ENCODE measurements around the gene ANKS1A.

Gene ANKS1A

GRCh38 chr6:34958734-34959133 lies 69.7 kb downstream of the ANKS1A start:
- DNase-seq (ENCODE audit: low read depth, low spot score) = no peak

- DNase-seq (ENCODE audit: low read depth, low spot score) = no peak
Measured at GRCh38 chr6:34959224-34959623, 70.2 kb downstream of the ANKS1A start.

- DNase-seq (ENCODE audit: low read depth, low spot score) = no peak
Measured at GRCh38 chr6:34961082-34961481, 72.0 kb downstream of the ANKS1A start.

GRCh38 chr6:34961574-34961973 lies 72.5 kb downstream of the ANKS1A start:
- DNase-seq (ENCODE audit: low read depth, low spot score) = no peak

GRCh38 chr6:34964564-34964963 lies 75.5 kb downstream of the ANKS1A start:
- DNase-seq (ENCODE audit: low read depth, low spot score) = peak; percentile 37

GRCh38 chr6:34967461-34967860 lies 78.4 kb downstream of the ANKS1A start:
- no peak for DNase-seq (ENCODE audit: low read depth, low spot score)

GRCh38 chr6:34969662-34970265 lies 80.7 kb downstream of the ANKS1A start:
- peak; percentile 32 for DNase-seq (ENCODE audit: low read depth, low spot score)

GRCh38 chr6:34970488-34970887 lies 81.4 kb downstream of the ANKS1A start:
- no peak for DNase-seq (ENCODE audit: low read depth, low spot score)

- no peak for DNase-seq (ENCODE audit: low read depth, low spot score)
Measured at GRCh38 chr6:34970957-34971356, 81.9 kb downstream of the ANKS1A start.

- no peak for DNase-seq (ENCODE audit: low read depth, low spot score)
Measured at GRCh38 chr6:34973547-34974248, 84.6 kb downstream of the ANKS1A start.

GRCh38 chr6:34974249-34974642 lies 85.2 kb downstream of the ANKS1A start:
- DNase-seq (ENCODE audit: low read depth, low spot score) = no peak

GRCh38 chr6:34976239-34976638 lies 87.2 kb downstream of the ANKS1A start:
- DNase-seq (ENCODE audit: low read depth, low spot score) = no peak

GRCh38 chr6:34979218-34979617 lies 90.2 kb downstream of the ANKS1A start:
- no peak for DNase-seq (ENCODE audit: low read depth, low spot score)

- DNase-seq (ENCODE audit: low read depth, low spot score) = no peak
Measured at GRCh38 chr6:34979994-34980393, 90.9 kb downstream of the ANKS1A start.

- no peak for DNase-seq (ENCODE audit: low read depth, low spot score)
Measured at GRCh38 chr6:34981366-34981765, 92.3 kb downstream of the ANKS1A start.

- peak; percentile 40 for DNase-seq (ENCODE audit: low read depth, low spot score)
Measured at GRCh38 chr6:34981951-34982350, 92.9 kb downstream of the ANKS1A start.

GRCh38 chr6:34982424-34982852 lies 93.4 kb downstream of the ANKS1A start:
- peak; percentile 58 for DNase-seq (ENCODE audit: low read depth, low spot score)

GRCh38 chr6:34984416-34984815 lies 95.4 kb downstream of the ANKS1A start:
- no peak for DNase-seq (ENCODE audit: low read depth, low spot score)

GRCh38 chr6:34985236-34985635 lies 96.2 kb downstream of the ANKS1A start:
- DNase-seq (ENCODE audit: low read depth, low spot score) = no peak

GRCh38 chr6:34986845-34987246 lies 97.8 kb downstream of the ANKS1A start:
- peak; percentile 88 for DNase-seq (ENCODE audit: low read depth, low spot score)

- DNase-seq (ENCODE audit: low read depth, low spot score) = no peak
Measured at GRCh38 chr6:34987506-34987905, 98.5 kb downstream of the ANKS1A start.

GRCh38 chr6:34990971-34991560 lies 102.0 kb downstream of the ANKS1A start:
- DNase-seq (ENCODE audit: low read depth, low spot score) = peak; percentile 58

GRCh38 chr6:34992376-34992775 lies 103.3 kb downstream of the ANKS1A start:
- DNase-seq (ENCODE audit: low read depth, low spot score) = no peak

Data from astrocyte of the hippocampus (primary cell).